Trophoblast cell (in vitro differentiated cells and primary cell): Measurements from ENCODE around the gene DDX47.

Experiments
- DNase-seq, 2 donors: peaks; one replicate each; pipeline ENCODE4 v3.0.0-alpha.2; 2016
- H2AFZ ChIP-seq: 2 replicates; pipeline ENCODE4 v1.6.1; 2013; ENCODE audit warnings: low read length, moderate library complexity, mild to moderate bottlenecking; ENCODE audit not compliant: insufficient read depth, poor library complexity
- H2AK5ac ChIP-seq: 2 replicates; pipeline ENCODE4 v1.6.1; 2013; ENCODE audit warnings: mild to moderate bottlenecking, low read length
- H2BK120ac ChIP-seq: 2 replicates; pipeline ENCODE4 v1.6.1; 2013; ENCODE audit warnings: low read length, mild to moderate bottlenecking, moderate library complexity; ENCODE audit not compliant: insufficient read depth, poor library complexity
- H2BK12ac ChIP-seq: 2 replicates; pipeline ENCODE4 v1.6.1; 2013; ENCODE audit warnings: mild to moderate bottlenecking, low read length, moderate library complexity
- H2BK5ac ChIP-seq: 2 replicates; pipeline ENCODE4 v1.6.1; 2013; ENCODE audit warnings: low read length, low read depth, moderate library complexity, mild to moderate bottlenecking; ENCODE audit not compliant: poor library complexity
- H3K14ac ChIP-seq: 2 replicates; pipeline ENCODE4 v1.6.1; 2013; ENCODE audit warnings: mild to moderate bottlenecking, low read length
- H3K18ac ChIP-seq: 2 replicates; pipeline ENCODE4 v1.6.1; 2013; ENCODE audit warnings: mild to moderate bottlenecking, low read length
- H3K23ac ChIP-seq: 2 replicates; pipeline ENCODE4 v1.6.1; 2013; ENCODE audit warnings: low read length
- H3K27ac ChIP-seq: 2 replicates; pipeline ENCODE4 v1.5.1; 2013; ENCODE audit warnings: low read depth, mild to moderate bottlenecking, inconsistent platforms, low read length, moderate library complexity
- H3K27me3 ChIP-seq: 2 replicates; pipeline ENCODE4 v1.6.1; 2013; ENCODE audit warnings: inconsistent platforms, mild to moderate bottlenecking, low read length, moderate library complexity; ENCODE audit not compliant: insufficient read depth
- H3K36me3 ChIP-seq, 2 experiments: 1 replicate in 1 of 2; 2 replicates in 1 of 2; pipeline ENCODE4 v1.6.1; 2013; ENCODE audit warnings: low read length in 2 of 2, mild to moderate bottlenecking in 2 of 2, moderate library complexity in 1 of 2; ENCODE audit not compliant: insufficient read depth in 2 of 2, control insufficient read depth in 1 of 2
- H3K4ac ChIP-seq: 2 replicates; pipeline ENCODE4 v1.6.1; 2013; ENCODE audit warnings: low read depth, mild to moderate bottlenecking, low read length, moderate library complexity
- H3K4me1 ChIP-seq, 2 experiments: 1 replicate in 1 of 2; 2 replicates in 1 of 2; pipeline ENCODE4 v1.6.1; 2013; ENCODE audit warnings: low read length in 2 of 2, mild to moderate bottlenecking in 2 of 2, moderate library complexity in 1 of 2; ENCODE audit not compliant: insufficient read depth in 2 of 2, control insufficient read depth in 1 of 2
- H3K4me2 ChIP-seq: 2 replicates; pipeline ENCODE4 v1.6.1; 2013; ENCODE audit warnings: inconsistent platforms, mild to moderate bottlenecking, low read length, moderate library complexity
- H3K4me3 ChIP-seq: 2 replicates; pipeline ENCODE4 v1.5.1; 2013; ENCODE audit warnings: mild to moderate bottlenecking, low read depth, low read length, inconsistent platforms
- H3K79me1 ChIP-seq: one replicate; pipeline ENCODE4 v1.6.1; 2013; ENCODE audit warnings: low read length
- H3K79me2 ChIP-seq: 2 replicates; pipeline ENCODE4 v1.6.1; 2013; ENCODE audit warnings: low read length, mild to moderate bottlenecking; ENCODE audit not compliant: control insufficient read depth, insufficient read depth, poor library complexity
- H3K9ac ChIP-seq: 2 replicates; pipeline ENCODE4 v1.6.1; 2013; ENCODE audit warnings: mild to moderate bottlenecking, low read length
- H3K9me3 ChIP-seq: 2 replicates; pipeline ENCODE4 v1.6.1; 2013; ENCODE audit warnings: low read depth, mild to moderate bottlenecking, control low read depth, inconsistent platforms, low read length; ENCODE audit not compliant: insufficient read depth
- H4K12ac ChIP-seq: 2 replicates; pipeline ENCODE4 v1.6.1; 2013; ENCODE audit warnings: low read depth, mild to moderate bottlenecking, low read length, moderate library complexity
- H4K8ac ChIP-seq: 2 replicates; pipeline ENCODE4 v1.6.1; 2013; ENCODE audit warnings: low read depth, mild to moderate bottlenecking, low read length, moderate library complexity
- H4K91ac ChIP-seq: one replicate; pipeline ENCODE4 v1.6.1; 2013; ENCODE audit warnings: low read depth, mild to moderate bottlenecking, low read length, moderate library complexity
- WGBS: extraction: QIAGEN DNeasy Blood & Tissue Kit; methylation state at CpG from one replicate; pipeline ENCODE4 v1.1.7; 2013; ENCODE audit warnings: missing lambda C conversion rate; ENCODE audit not compliant: insufficient read length, insufficient coverage; ENCODE audit errors: extremely low coverage; 5-methylcytosine and 5-hydroxymethylcytosine counted together

The DDX47 gene

GRCh38 chr12:12859690-12860089, 46.5 kb downstream of the DDX47 start:
- no peak overlapping the region for H3K27ac ChIP-seq
- H3K79me1 ChIP-seq = no peaks in the 10 kb centered on the region
- peaks cover 2% of the 10 kb centered on the region for H3K9me3 ChIP-seq
- no peak overlapping the region for H2AFZ ChIP-seq
- peaks cover 2 to 4% of the 10 kb centered on the region in 2 experiments for H3K36me3 ChIP-seq
- H2BK5ac ChIP-seq = no peak overlapping the region
- no peak overlapping the region for H4K91ac ChIP-seq
- H3K79me2 ChIP-seq = no peaks in the 10 kb centered on the region
- no peak overlapping the region for H3K4me3 ChIP-seq
- no peak overlapping the region for H2AK5ac ChIP-seq
- no peak overlapping the region for H3K23ac ChIP-seq
- no peak overlapping the region for H3K4ac ChIP-seq
- H4K8ac ChIP-seq = no peak overlapping the region
- H2BK120ac ChIP-seq = no peak overlapping the region
- H3K14ac ChIP-seq = no peak overlapping the region
- no peak overlapping the region for H4K12ac ChIP-seq
- no CpG with 5 or more reads among the region's 1 CpG for WGBS
- H3K27me3 ChIP-seq = no peaks in the 10 kb centered on the region
- H3K9ac ChIP-seq = no peak overlapping the region
- DNase-seq = no peak
- no peaks in the 10 kb centered on the region for H3K4me1 ChIP-seq
- no peak overlapping the region for H3K4me2 ChIP-seq
- H2BK12ac ChIP-seq = no peak overlapping the region
- H3K18ac ChIP-seq = no peak overlapping the region

- Histone ChIP-seq H3K4me2 (no peak overlapping the region), H3K4ac (no peak overlapping the region), H4K12ac (no peak overlapping the region), H2AK5ac (no peak overlapping the region), H3K23ac (no peak overlapping the region), H2BK5ac (no peak overlapping the region), H4K91ac (no peak overlapping the region), H3K79me1 (no peaks in the 10 kb centered on the region), H3K79me2 (no peaks in the 10 kb centered on the region), H3K4me3 (no peak overlapping the region), H2BK120ac (no peak overlapping the region), H3K27ac (no peak overlapping the region), H3K36me3 (peaks cover 2 to 4% of the 10 kb centered on the region in 2 experiments), H3K9ac (peak overlapping the region; percentile 47), H3K14ac (no peak overlapping the region), H3K27me3 (no peaks in the 10 kb centered on the region), H2AFZ (no peak overlapping the region), H4K8ac (no peak overlapping the region), H3K9me3 (no peaks in the 10 kb centered on the region), H3K18ac (no peak overlapping the region), H3K4me1 (no peaks in the 10 kb centered on the region), H2BK12ac (no peak overlapping the region)
- WGBS = no CpG with 5 or more reads among the region's 2 CpGs
- DNase-seq = no peak
Measured at GRCh38 chr12:12864243-12864642, 51.1 kb downstream of the DDX47 start.

- H2BK5ac ChIP-seq = no peak overlapping the region
- H3K9me3 ChIP-seq = no peaks in the 10 kb centered on the region
- no peak overlapping the region for H3K23ac ChIP-seq
- H3K4me1 ChIP-seq = peaks cover 13 to 15% of the 10 kb centered on the region in 2 experiments
- no peak overlapping the region for H2BK12ac ChIP-seq
- peaks cover 0 to 2% of the 10 kb centered on the region in 2 experiments for H3K36me3 ChIP-seq
- peaks cover 7% of the 10 kb centered on the region for H3K79me1 ChIP-seq
- no peak overlapping the region for H3K9ac ChIP-seq
- no peak overlapping the region for H3K18ac ChIP-seq
- no peak overlapping the region for H3K4ac ChIP-seq
- no peak overlapping the region for H4K91ac ChIP-seq
- H3K27me3 ChIP-seq = no peaks in the 10 kb centered on the region
- H3K27ac ChIP-seq = no peak overlapping the region
- no peak for DNase-seq
- no peak overlapping the region for H4K8ac ChIP-seq
- no peak overlapping the region for H4K12ac ChIP-seq
- H2BK120ac ChIP-seq = no peak overlapping the region
- no peak overlapping the region for H3K14ac ChIP-seq
- no peak overlapping the region for H3K4me3 ChIP-seq
- no peaks in the 10 kb centered on the region for H3K79me2 ChIP-seq
- H2AFZ ChIP-seq = no peak overlapping the region
- no CpG with 5 or more reads among the region's 3 CpGs for WGBS
- H2AK5ac ChIP-seq = no peak overlapping the region
- no peak overlapping the region for H3K4me2 ChIP-seq
Measured at GRCh38 chr12:12868477-12869235, 55.5 kb downstream of the DDX47 start.

GRCh38 chr12:12870465-12870864, 57.3 kb downstream of the DDX47 start:
- peak; percentile 68 to 90 for DNase-seq
- Histone ChIP-seq H2BK12ac (no peak overlapping the region), H3K4me1 (peaks cover 21% of the 10 kb centered on the region in 2 experiments), H3K27ac (no peak overlapping the region), H3K79me2 (no peaks in the 10 kb centered on the region), H4K12ac (no peak overlapping the region), H4K8ac (no peak overlapping the region), H4K91ac (no peak overlapping the region), H2BK120ac (no peak overlapping the region), H3K27me3 (no peaks in the 10 kb centered on the region), H2BK5ac (no peak overlapping the region), H3K4me3 (no peak overlapping the region), H3K4me2 (no peak overlapping the region), H3K9ac (no peak overlapping the region), H3K14ac (no peak overlapping the region), H2AK5ac (no peak overlapping the region), H3K23ac (no peak overlapping the region), H3K9me3 (no peaks in the 10 kb centered on the region), H3K36me3 (no peaks in the 10 kb centered on the region), H2AFZ (no peak overlapping the region), H3K18ac (no peak overlapping the region), H3K79me1 (peaks cover 12% of the 10 kb centered on the region), H3K4ac (no peak overlapping the region)
- no CpG with 5 or more reads among the region's 7 CpGs for WGBS
